Hepatocyte (in vitro differentiated cells): ENCODE data around the gene SLF2. TPM values are rescaled to one million over a fixed set of nuclear protein-coding genes. Genes with fewer than 3 reads are reported as not detected.

ENCODE experiments used
- DNase-seq: peaks from one replicate; pipeline ENCODE4 v3.0.0-alpha.2; 2016; ENCODE audit warnings: low spot score
- H2AFZ ChIP-seq: fragments of 200-600 bp; sonication (generic); 2 replicates; pipeline ENCODE4 v1.6.0; 2016; ENCODE audit warnings: antibody characterized with exemption, mild to moderate bottlenecking
- H3K27ac ChIP-seq: fragments of 200-600 bp; sonication (generic); 2 replicates; pipeline ENCODE4 v1.5.1; 2016; ENCODE audit warnings: mild to moderate bottlenecking
- H3K27me3 ChIP-seq: fragments of 200-600 bp; sonication (generic); 2 replicates; pipeline ENCODE4 v1.6.1; 2016
- H3K36me3 ChIP-seq: fragments of 200-600 bp; sonication (generic); replicated peaks from 2 replicates; pipeline ENCODE4 v1.5.1; 2016; ENCODE audit warnings: low read depth; ENCODE audit not compliant: insufficient read depth
- H3K4me1 ChIP-seq: fragments of 200-600 bp; sonication (generic); 2 replicates; pipeline ENCODE4 v1.5.1; 2016; ENCODE audit warnings: mild to moderate bottlenecking, moderate library complexity; ENCODE audit not compliant: insufficient read depth
- H3K4me2 ChIP-seq: fragments of 200-600 bp; sonication (generic); 2 replicates; pipeline ENCODE4 v1.6.0; 2016
- H3K4me3 ChIP-seq: fragments of 200-600 bp; sonication (generic); 2 replicates; pipeline ENCODE4 v1.5.1; 2016; ENCODE audit warnings: mild to moderate bottlenecking
- H3K79me2 ChIP-seq: fragments of 200-600 bp; sonication (generic); 2 replicates; pipeline ENCODE4 v1.6.0; 2017; ENCODE audit warnings: mild to moderate bottlenecking
- H3K9me2 ChIP-seq: fragments of 200-600 bp; sonication (generic); replicated peaks from 2 replicates; pipeline ENCODE4 v1.6.0; 2017; ENCODE audit warnings: mild to moderate bottlenecking; ENCODE audit not compliant: insufficient read depth
- H3K9me3 ChIP-seq: fragments of 200-600 bp; sonication (generic); 2 replicates; pipeline ENCODE4 v1.5.1; 2016; ENCODE audit warnings: low read depth, mild to moderate bottlenecking
- H4K20me1 ChIP-seq: fragments of 200-600 bp; sonication (generic); 2 replicates; pipeline ENCODE4 v1.6.0; 2016; ENCODE audit warnings: mild to moderate bottlenecking; ENCODE audit not compliant: insufficient read depth, poor library complexity, severe bottlenecking
- CTCF ChIP-seq: fragments of 200-600 bp; sonication (generic); IDR thresholded peaks from 2 replicates; pipeline ENCODE4 v1.5.1; 2016; ENCODE audit warnings: antibody characterized with exemption, mild to moderate bottlenecking; ENCODE audit not compliant: poor library complexity
- EZH2 ChIP-seq: fragments of 200-600 bp; sonication (generic); IDR thresholded peaks from 2 replicates; pipeline ENCODE4 v1.6.1; 2016; ENCODE audit warnings: antibody characterized with exemption, mild to moderate bottlenecking, borderline replicate concordance
- EZH2phosphoT487 ChIP-seq: fragments of 200-600 bp; sonication (generic); IDR thresholded peaks from one replicate; pipeline ENCODE4 v1.6.1; 2018; ENCODE audit warnings: antibody characterized with exemption, mild to moderate bottlenecking, low read depth, moderate library complexity; ENCODE audit not compliant: unreplicated experiment, severe bottlenecking
- WGBS: methylation state at CpG from one replicate; pipeline ENCODE4 v1.1.6; 2016; ENCODE audit warnings: low lambda C conversion rate; ENCODE audit errors: missing lambda C conversion rate; 5-methylcytosine and 5-hydroxymethylcytosine counted together
- polyA plus RNA-seq: library from polyadenylated mRNA; unstranded; fragments of >200 nt; fragmentation: Nextera tagmentation; extraction: Ambion mirVana; gene quantifications from 2 replicates; pipeline ENCODE4 v1.2.1, GENCODE V29; 2016
- total RNA-seq: library from RNA; depleted of rRNA; stranded (reverse); fragments of >200 nt; gene quantifications from 2 replicates; pipeline ENCODE4 v1.2.3, GENCODE V29; 2014

The SLF2 gene
- total and polyA plus RNA-seq, 2 experiments from 2014 or later: 11.7 to 23.5 TPM

GRCh38 chr10:100966887-100967286 is 54.1 kb downstream of the SLF2 start:
- H3K27ac ChIP-seq: no peak overlapping the region
- H3K79me2 ChIP-seq: peaks cover 1% of the 10 kb centered on the region
- H3K9me3 ChIP-seq: no peaks in the 10 kb centered on the region
- no peaks in the 10 kb centered on the region for H3K9me2 ChIP-seq
- no peak overlapping the region for H3K4me2 ChIP-seq
- 54% methylated on average over 2 of the region's 2 CpGs for WGBS
- TF ChIP-seq EZH2: no peak
- no peak for TF ChIP-seq CTCF
- no peak for TF ChIP-seq EZH2phosphoT487
- H3K4me1 ChIP-seq: peaks cover 23% of the 10 kb centered on the region
- DNase-seq: no peak
- H4K20me1 ChIP-seq: no peaks in the 10 kb centered on the region
- no peaks in the 10 kb centered on the region for H3K27me3 ChIP-seq
- no peak overlapping the region for H2AFZ ChIP-seq
- no peak overlapping the region for H3K4me3 ChIP-seq
- no peaks in the 10 kb centered on the region for H3K36me3 ChIP-seq

GRCh38 chr10:100967332-100967731 is 54.6 kb downstream of the SLF2 start:
- Histone ChIP-seq H3K27me3 (no peaks in the 10 kb centered on the region), H2AFZ (no peak overlapping the region), H3K9me2 (no peaks in the 10 kb centered on the region), H3K79me2 (peaks cover 6% of the 10 kb centered on the region), H3K4me3 (no peak overlapping the region), H3K9me3 (no peaks in the 10 kb centered on the region), H3K27ac (no peak overlapping the region), H3K36me3 (no peaks in the 10 kb centered on the region), H4K20me1 (no peaks in the 10 kb centered on the region), H3K4me2 (no peak overlapping the region), H3K4me1 (peaks cover 28% of the 10 kb centered on the region)
- no peak for DNase-seq
- 79% methylated on average over 2 of the region's 2 CpGs for WGBS
- TF ChIP-seq CTCF (no peak), EZH2 (no peak), EZH2phosphoT487 (no peak)

GRCh38 chr10:100968062-100968736 is 55.4 kb downstream of the SLF2 start:
- Histone ChIP-seq H3K4me1 (peaks cover 26% of the 10 kb centered on the region), H3K4me3 (no peak overlapping the region), H3K27me3 (no peaks in the 10 kb centered on the region), H3K9me3 (no peaks in the 10 kb centered on the region), H3K9me2 (no peaks in the 10 kb centered on the region), H3K36me3 (no peaks in the 10 kb centered on the region), H3K4me2 (peak overlapping the region; percentile 98), H2AFZ (no peak overlapping the region), H3K27ac (peak overlapping the region; percentile 19), H3K79me2 (peaks cover 14% of the 10 kb centered on the region), H4K20me1 (no peaks in the 10 kb centered on the region)
- WGBS: 84% methylated on average over 2 of the region's 2 CpGs
- no peak for DNase-seq
- TF ChIP-seq EZH2 (no peak), CTCF (no peak), EZH2phosphoT487 (no peak)
